Colonic mucosa (tissue), 4 donors: ENCODE measurements around the gene IQCN. TPM values are rescaled to one million over a fixed set of nuclear protein-coding genes. Genes with fewer than 3 reads are reported as not detected.

ENCODE experiments used
- DNase-seq: peaks from one replicate; pipeline ENCODE4 v3.0.0-alpha.2; 2020
- H3K27ac ChIP-seq: fragments of 200-600 bp; one replicate; pipeline ENCODE4 v1.8.0; 2021
- H3K27me3 ChIP-seq: fragments of 200-600 bp; one replicate; pipeline ENCODE4 v1.8.0; 2021
- H3K36me3 ChIP-seq: fragments of 200-600 bp; one replicate; pipeline ENCODE4 v1.8.0; 2021
- H3K4me1 ChIP-seq: fragments of 200-600 bp; one replicate; pipeline ENCODE4 v1.8.0; 2021; ENCODE audit warnings: mild to moderate bottlenecking
- H3K4me3 ChIP-seq: fragments of 200-600 bp; one replicate; pipeline ENCODE4 v1.8.0; 2021
- H3K9ac ChIP-seq, 2 donors: one replicate each; pipeline ENCODE4 v1.7.0; 2013; ENCODE audit warnings: control low read depth in 2 of 2, low read depth in 2 of 2, low read length in 2 of 2
- H3K9me3 ChIP-seq: fragments of 200-600 bp; one replicate; pipeline ENCODE4 v1.8.0; 2021
- CTCF ChIP-seq: fragments of 200-600 bp; IDR thresholded peaks from one replicate; pipeline ENCODE4 v1.8.0; 2022; ENCODE audit warnings: antibody characterized with exemption, mild to moderate bottlenecking
- intact Hi-C: fragments of 100-400 bp; cut with DNase I; formaldehyde crosslinking; loops from one replicate; pipeline ENCODE4 v1.14.1; 2022
- total RNA-seq, 2 donors: library from RNA; stranded (reverse); fragmentation: NEBNext Ultra II Directional in 1 of 2; extraction: Animal tissue kit (Norgen Biotek cat#: 25700) in 1 of 2; gene quantifications; one replicate each; pipeline ENCODE4 v1.2.1, GENCODE V29; 2021
- donor health status: healthy.
- donor health status: DM: no; HTN: no; CAD: no.
- donor health status: DM: no; HTN: no; CAD: no.

Gene IQCN
- total RNA-seq, 2 donors from 2014 or later, result 1.7 to 3.0 TPM

- no peaks in the 10 kb centered on the region for H3K27me3 ChIP-seq
- H3K27ac ChIP-seq, result peak overlapping the region; percentile 24
- H3K4me3 ChIP-seq, result no peak overlapping the region
- H3K4me1 ChIP-seq, result peaks cover 13% of the 10 kb centered on the region
- H3K36me3 ChIP-seq, result no peaks in the 10 kb centered on the region
- no peak for TF ChIP-seq CTCF
- intact Hi-C loops, result no loop called here
- no peaks in the 10 kb centered on the region for H3K9me3 ChIP-seq
- DNase-seq, result no peak
- peak overlapping the region in 1 of 2 donors; percentile 62 for H3K9ac ChIP-seq
Observed at GRCh38 chr19:18310966-18311365, 36.7 kb upstream of the IQCN start.

GRCh38 chr19:18310118-18310909 is 36.1 kb upstream of the IQCN start:
- no peaks in the 10 kb centered on the region for H3K9me3 ChIP-seq
- H3K9ac ChIP-seq, result peak overlapping the region in 1 of 2 donors; percentile 62
- intact Hi-C loops, result no loop called here
- peak; percentile 59 for DNase-seq
- H3K4me1 ChIP-seq, result peaks cover 13% of the 10 kb centered on the region
- H3K4me3 ChIP-seq, result no peak overlapping the region
- H3K27me3 ChIP-seq, result no peaks in the 10 kb centered on the region
- peak overlapping the region; percentile 24 for H3K27ac ChIP-seq
- no peak for TF ChIP-seq CTCF
- no peaks in the 10 kb centered on the region for H3K36me3 ChIP-seq

GRCh38 chr19:18309525-18310064 is 35.3 kb upstream of the IQCN start:
- TF ChIP-seq CTCF, result no peak
- H3K36me3 ChIP-seq, result no peaks in the 10 kb centered on the region
- H3K27ac ChIP-seq, result no peak overlapping the region
- H3K27me3 ChIP-seq, result no peaks in the 10 kb centered on the region
- peak overlapping the region in 1 of 2 donors; percentile 34 for H3K9ac ChIP-seq
- H3K4me1 ChIP-seq, result peaks cover 13% of the 10 kb centered on the region
- intact Hi-C loops, result no loop called here
- no peak overlapping the region for H3K4me3 ChIP-seq
- DNase-seq, result no peak
- no peaks in the 10 kb centered on the region for H3K9me3 ChIP-seq

GRCh38 chr19:18308948-18309325 is 34.7 kb upstream of the IQCN start:
- no peak for TF ChIP-seq CTCF
- peaks cover 13% of the 10 kb centered on the region for H3K4me1 ChIP-seq
- no peaks in the 10 kb centered on the region for H3K36me3 ChIP-seq
- H3K4me3 ChIP-seq, result no peak overlapping the region
- no peak overlapping the region for H3K27ac ChIP-seq
- intact Hi-C loops, result no loop called here
- H3K9me3 ChIP-seq, result no peaks in the 10 kb centered on the region
- DNase-seq, result no peak
- no peak overlapping the region for H3K9ac ChIP-seq
- H3K27me3 ChIP-seq, result no peaks in the 10 kb centered on the region

- H3K4me1 ChIP-seq, result peaks cover 13% of the 10 kb centered on the region
- intact Hi-C loops, result no loop called here
- H3K27me3 ChIP-seq, result no peaks in the 10 kb centered on the region
- no peak overlapping the region for H3K4me3 ChIP-seq
- no peaks in the 10 kb centered on the region for H3K9me3 ChIP-seq
- no peak overlapping the region for H3K9ac ChIP-seq
- no peak overlapping the region for H3K27ac ChIP-seq
- no peak for DNase-seq
- no peak for TF ChIP-seq CTCF
- H3K36me3 ChIP-seq, result no peaks in the 10 kb centered on the region
Observed at GRCh38 chr19:18308051-18308947, 34.0 kb upstream of the IQCN start.
